PC-9 (cell line): Measurements from ENCODE around the gene FAM3C.

Source experiments
- CTCF ChIP-seq: fragments of 200-600 bp; sonication (generic); conservative IDR thresholded peaks from 2 replicates; pipeline ENCODE4 v1.6.1; 2017; ENCODE audit warnings: mixed run types, antibody characterized with exemption, mild to moderate bottlenecking, moderate library complexity
- EZH2 ChIP-seq: fragments of 200-600 bp; sonication (generic); IDR thresholded peaks from 2 replicates; pipeline ENCODE4 v1.8.0; 2017; ENCODE audit warnings: antibody characterized with exemption, low read depth

- TF ChIP-seq CTCF (no peak), EZH2 (no peak)
Observed at GRCh38 chr7:121420976-121421375, 24.9 kb upstream of the FAM3C start.
